HG03432 (cell line): ENCODE data around the gene GAS2.
"Not testable (repeated sequence)": the region's sequence is repeated elsewhere in the genome, so short reads cannot be mapped to it uniquely, and the experiment has no call there.

Experiments used
- ATAC-seq: cut with Tn5 transposase; IDR thresholded peaks from one replicate; pipeline ENCODE4 v1.9.1; 2021; ENCODE audit warnings: mild to moderate bottlenecking, moderate library complexity; ENCODE audit not compliant: unreplicated experiment

The GAS2 gene

DNA sequence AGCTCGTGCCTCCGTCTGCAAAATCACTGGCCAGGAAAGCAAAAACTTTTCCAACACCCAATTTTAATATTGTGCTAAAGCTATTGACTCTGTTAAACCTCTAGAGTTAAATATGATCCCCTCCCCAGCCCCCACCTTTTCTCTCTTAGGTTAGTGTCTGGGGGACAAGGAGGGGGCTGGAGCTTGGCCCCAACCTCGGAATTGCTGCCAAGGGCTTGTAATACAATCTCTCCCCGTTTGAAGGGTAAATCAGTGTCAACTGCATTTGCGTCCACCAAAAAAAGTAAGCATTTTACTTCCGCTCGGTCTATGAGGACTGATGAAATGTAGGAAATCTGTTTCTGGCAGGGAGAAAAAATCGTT, at the start of gene GAS2:
Gene GAS2 (plus strand): TSS at position 287 of the 363 bp plus-strand sequence. CDS start 8,259 bp downstream, outside the sequence.
- peak; percentile 17 for ATAC-seq

DNA sequence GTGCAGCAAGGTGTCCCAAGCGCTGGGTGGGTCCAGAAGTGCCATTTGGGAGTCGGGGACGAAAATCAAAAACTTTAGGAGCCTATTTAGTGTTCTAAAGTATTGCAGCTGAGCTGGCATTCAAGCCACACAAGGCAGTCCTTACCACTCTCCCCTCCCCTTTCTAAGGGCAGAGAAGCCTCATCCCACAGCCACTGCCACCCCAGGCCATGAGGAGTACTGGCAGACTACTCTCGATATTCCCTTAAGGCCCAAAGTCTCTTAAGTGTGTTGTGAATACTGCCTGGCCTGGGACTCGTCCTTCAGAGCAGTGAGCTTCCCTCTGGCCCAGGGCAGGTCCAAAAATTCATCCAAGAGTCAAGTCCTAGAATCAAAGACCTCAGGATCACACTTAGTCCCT, 48.5 kb upstream of the GAS2 start:
- ATAC-seq = no peak

DNA sequence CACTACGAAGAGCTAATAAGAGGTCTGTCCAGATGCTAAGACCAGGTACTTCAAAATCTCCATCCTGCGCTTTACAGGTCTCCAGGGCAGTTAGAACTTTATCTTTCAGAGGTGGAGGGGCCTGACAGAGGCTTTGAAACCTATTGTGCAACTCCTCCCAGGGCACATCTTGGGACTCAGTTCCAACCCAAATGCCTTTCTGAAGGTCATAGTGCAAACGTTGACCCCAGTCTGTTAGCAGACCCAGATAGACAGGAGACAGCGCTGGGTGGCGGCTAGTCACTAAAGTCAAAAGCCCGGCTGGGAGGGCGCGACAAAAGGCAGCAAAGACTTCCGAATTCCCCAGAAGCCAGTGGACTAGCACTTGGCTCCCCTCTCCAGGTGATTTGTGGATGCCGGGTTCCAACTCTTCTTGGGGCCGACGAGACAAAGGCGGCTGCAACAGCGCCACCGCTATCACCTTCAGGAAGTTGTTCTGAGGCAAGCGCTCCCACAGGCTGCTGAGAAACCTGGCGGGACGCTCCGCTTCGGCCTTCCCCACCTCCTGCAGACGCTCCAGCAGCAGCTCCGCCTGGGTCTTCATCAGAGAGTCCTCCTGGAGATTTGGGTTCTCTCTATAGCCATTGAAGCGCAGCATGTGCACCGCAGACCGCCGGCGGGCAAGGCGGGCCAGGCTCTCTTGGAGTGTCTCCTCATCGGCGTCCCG, 41.5 kb upstream of the GAS2 start:
- peak; percentile 64 for ATAC-seq

DNA sequence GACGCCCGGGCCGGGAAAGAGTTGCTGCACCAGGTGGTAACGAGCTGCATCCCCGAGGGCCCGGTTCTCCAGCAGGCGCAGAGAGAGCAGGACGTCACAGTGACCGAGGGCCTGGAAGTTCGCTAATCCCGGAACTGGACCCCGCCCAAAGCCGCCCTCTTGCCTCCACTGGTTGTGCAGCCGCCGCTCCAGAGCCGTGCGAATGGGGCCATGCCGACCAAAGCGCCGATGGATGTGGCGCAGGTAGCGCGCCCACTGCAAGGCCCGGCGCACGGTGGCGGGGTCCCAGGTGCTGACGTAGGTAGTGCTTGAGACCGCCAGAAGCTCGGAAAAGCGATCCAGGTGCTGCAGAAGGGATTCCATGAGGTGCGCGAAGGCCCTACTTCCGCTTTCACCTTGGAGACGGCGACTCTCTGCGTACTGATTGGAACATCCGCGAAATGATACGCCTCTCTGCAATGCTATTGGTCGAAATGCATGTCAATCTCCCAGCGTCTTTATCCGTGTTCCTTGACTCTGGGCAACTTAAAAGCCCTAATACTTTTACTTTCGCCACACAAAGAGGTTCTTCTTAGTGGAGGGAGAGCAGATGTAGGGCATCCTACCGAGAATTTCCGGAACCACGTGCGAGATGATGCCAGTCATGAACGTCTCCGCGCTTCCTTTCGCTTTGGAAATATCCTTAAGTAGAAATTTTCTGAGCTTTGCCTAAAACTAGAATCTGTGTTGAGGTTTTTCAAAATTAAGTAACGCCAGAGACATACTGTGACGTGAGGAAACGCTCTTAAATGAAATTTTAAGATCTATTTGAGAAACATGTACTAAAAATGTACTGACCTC, 40.7 kb upstream of the GAS2 start, which contains the start of gene FANCF:
Gene FANCF (minus strand): TSS at position 376 of the 840 bp plus-strand sequence. CDS start 13 bp downstream, at position 363.
- peak; percentile 97 for ATAC-seq

DNA sequence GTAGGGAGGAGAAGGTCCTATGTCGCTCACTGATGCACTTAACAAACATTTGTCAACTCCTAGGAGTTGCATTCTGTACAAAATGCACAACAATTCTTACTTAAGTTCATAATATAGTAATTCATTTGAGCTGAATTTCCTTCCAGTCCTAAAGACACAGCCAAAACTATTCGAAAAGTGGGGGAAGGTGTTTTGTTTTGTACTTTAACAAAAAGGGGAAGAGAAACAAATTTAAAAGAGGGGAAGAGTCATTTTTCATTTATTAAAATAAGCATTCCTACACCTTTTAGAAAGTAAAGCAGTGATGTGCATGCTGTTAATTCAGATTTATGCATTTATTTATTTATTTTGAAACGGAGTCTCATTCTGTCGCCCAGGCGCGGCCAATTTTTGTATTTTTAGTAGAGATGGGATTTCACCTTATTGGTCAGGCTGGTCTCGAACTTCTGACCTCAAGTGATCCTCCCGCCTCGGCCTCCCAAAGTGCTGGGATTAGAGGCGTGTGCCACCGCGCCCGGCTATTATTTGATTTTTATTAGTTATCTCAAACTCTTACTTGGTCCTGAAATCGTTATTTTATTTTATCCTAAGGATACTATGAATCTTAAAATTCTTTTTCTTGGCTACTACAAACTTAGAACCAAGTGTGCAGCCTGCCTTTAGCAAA, 39.7 kb upstream of the GAS2 start:
- ATAC-seq = no peak

DNA sequence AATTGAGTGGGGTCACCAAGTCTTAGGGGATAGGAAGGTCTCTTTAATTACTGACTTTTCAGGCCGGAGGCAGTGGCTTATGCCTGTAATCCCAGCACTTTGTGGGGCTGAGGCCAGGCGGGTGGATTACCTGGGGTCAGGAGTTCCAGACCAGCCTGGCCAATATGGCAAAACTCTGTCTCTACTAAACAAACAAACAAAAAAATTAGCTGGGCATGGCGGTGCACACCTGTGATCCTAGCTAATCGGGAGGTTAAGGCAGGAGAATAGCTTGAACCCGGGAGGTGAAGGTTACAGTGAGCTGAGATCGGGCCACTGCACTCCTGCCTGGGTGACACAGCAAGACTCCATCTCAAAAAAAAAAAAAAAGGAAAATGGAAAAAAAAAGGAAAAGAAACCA, 39.0 kb upstream of the GAS2 start:
- no peak for ATAC-seq

DNA sequence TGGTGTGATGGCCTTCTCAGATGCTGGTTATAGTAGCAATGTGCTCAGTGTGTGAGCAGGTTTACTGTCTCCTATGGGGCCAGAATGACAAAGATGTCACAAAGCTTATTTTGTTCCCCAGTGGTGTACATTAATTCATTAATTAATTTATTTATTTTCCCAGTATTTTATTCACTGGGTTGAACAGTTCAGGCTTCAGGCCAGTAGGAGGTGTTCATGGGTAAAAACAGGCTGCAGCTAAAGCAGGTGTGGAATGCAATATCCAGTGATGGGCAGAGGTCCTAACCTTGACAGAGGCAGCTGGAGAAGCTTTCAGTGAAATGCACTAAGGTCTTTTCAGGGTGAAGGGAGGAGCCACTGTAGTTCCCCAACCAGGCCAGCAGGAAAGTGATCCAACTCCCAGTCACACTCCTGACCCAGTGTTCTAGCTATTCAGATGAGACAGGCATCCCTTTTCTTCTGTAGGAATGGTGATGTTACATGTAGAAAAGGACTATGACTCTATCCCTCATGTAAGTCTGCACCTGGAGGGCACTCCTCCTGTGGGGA, 33.0 kb upstream of the GAS2 start:
- no peak for ATAC-seq

DNA sequence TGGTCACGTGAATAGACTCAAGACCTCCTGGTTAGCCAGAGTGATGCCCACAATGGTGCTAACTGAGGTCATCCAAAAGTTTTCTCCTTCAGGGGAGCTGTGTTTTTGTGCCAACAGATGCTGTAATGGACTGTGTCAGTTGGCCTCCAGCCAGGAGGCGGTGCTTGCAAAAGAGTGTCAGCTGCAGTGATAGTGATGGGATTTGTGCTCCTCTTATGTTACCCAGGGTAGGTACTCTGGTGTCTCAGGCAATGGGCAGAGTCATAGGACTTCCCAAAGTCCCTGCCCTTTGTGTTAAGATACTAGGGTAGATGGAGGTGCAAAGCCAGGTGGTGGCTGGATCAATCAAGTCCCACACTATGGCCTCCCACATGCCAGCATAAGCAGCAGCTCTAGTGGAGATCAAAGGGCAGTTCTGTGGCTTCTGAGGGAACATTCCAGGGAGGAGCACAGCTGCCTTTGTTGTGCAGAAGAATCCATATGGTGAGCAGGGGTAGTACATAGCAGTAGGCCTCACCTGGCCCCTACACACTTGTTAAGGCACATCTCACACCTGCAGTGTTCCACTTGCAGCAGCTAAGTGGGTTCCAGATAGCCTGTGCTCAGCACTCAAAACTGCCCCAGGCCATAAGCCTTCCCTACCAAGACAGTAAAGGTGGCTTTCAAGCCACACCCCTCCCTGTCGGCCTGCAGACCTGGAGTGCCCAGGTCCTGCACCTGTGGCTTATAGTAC, 31.3 kb upstream of the GAS2 start:
- no peak for ATAC-seq

DNA sequence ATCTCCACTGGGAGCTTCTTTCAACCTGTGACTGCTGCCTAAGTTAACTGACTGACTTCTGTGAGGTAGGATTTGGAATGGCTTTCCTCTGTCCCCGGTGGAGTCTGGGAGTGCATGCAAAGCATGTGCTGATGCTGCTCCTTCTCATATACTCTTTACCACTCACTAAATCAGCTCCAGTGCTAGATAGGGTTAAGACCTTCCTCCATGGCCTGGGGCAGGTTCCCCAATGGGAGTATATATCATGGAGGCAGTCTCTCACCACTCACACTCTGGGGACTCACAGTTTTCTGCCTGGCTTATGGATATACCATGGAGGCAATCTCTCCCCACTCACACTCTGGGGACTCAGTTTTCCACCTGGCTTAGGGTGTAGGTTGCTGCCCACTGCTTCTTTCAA, 30.7 kb upstream of the GAS2 start:
- ATAC-seq = no peak

DNA sequence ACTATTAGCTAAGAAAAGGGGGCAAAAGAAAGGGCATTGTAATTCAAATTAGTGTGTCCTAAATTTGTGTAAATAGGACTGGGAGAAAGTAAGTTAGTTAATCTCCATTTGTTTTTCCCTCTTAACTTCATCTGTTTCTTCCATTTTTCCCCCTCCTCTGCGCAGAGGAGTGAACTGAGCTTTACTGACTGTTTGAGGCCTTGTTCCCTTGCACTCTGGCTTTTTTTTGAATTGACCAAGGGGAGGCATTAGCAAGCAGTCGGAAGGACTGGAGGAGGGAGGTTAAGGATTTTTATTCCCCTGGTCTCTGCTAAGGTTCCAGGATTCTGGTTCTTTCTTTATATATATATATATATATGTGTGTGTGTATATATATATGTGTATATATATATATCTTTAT, 25.5 kb upstream of the GAS2 start:
- ATAC-seq = no peak

DNA sequence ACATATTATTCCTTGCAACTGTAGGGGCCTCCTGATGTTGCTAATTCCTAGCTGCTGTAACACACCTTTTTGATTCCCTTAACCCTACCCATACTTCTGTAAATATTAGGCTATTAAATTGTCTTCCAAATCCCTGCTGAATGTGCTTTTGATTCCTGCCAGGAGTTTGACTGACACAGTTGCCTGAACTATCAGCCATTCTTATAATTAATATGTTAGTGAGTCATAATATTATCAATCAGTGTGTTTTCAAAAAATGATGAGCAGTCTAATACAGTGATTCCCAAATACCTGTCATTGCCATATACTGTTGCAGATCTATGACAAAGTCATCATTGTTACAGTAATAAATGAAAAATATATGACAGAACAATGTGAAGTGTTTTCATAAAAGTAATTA, 24.9 kb upstream of the GAS2 start:
- ATAC-seq = no peak

DNA sequence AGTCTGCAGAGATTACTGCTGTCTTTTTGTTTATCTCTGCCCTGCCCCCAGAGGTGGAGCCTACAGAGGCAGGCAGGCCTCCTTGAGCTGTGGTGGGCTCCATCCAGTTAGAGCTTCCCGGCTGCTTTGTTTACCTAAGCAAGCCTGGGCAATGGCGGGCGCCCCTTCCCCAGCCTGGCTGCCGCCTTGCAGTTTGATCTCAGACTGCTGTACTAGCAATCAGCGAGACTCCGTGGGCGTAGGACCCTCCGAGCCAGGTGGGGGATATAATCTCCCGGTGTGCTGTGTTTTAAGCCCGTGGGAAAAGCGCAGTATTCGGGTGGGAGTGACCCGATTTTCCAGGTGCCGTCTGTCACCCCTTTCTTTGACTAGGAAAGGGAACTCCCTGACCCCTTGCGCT, 14.1 kb upstream of the GAS2 start:
- ATAC-seq = not testable (repeated sequence)

DNA sequence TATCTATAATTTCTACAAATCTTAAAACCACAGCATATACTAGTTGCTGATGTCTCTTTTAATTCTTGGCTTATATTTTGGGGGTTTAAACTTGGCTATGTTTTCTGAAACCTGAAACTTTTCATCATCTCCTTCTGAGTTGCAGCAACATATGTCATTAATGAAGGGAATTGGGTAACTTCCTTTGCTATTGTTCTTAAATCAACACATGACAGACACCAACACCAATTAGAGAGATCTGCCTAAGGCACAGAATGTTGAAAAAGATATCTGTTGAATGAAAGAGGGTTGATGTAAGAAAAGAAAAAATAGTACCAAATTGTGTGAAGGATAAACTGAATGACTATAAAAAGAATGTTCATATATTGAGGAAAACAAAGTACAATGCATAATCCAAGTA, 10.3 kb upstream of the GAS2 start:
- ATAC-seq = no peak

DNA sequence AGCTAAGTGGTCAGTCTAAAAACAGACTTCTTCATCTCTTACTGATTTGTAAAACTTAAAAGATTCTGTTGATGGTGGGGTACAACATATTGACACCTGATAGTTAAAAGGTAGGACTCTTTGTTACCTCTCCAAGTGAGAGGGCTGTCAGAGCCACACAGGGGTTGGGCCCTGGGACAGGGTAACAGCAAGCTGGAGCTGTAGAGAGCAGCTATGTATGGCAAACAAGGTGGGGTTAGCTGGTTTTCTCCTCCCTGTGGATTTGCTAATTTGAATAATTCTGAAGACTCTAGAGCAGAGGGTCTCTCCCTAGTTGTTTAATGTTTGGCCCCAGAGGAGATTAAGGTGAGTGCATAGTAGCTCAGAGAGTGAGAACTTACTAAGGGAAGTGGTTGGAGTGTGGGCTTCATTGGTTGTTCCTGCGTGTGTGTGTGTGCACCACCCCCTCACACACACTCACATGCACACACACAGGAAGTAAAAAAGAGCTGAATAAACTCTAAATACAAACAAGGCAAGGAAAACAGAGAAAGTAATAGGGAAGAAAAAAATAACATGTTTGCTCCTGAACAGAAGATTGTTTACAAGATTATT, 9.2 kb upstream of the GAS2 start:
- peak; percentile 98 for ATAC-seq

DNA sequence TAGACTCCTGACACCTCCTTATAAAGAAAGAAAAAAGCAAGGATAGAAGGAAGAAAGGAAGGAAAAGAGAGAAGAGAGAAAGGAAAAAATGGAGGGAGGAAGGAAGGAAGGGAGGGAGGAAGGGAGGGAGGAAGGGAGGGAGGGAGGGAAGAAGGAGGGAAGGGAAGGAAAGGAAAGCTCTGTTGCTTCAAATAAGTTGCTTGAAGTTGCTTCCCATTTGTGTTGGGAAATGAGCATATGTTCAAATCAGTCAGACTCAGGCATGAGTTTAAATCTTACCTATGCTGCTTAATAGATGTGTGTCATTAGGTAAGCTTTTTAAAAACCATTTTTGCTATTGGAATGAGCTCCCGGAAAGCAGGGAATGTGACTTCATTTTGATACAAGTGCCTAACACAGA, 6.6 kb upstream of the GAS2 start:
- ATAC-seq = no peak

DNA sequence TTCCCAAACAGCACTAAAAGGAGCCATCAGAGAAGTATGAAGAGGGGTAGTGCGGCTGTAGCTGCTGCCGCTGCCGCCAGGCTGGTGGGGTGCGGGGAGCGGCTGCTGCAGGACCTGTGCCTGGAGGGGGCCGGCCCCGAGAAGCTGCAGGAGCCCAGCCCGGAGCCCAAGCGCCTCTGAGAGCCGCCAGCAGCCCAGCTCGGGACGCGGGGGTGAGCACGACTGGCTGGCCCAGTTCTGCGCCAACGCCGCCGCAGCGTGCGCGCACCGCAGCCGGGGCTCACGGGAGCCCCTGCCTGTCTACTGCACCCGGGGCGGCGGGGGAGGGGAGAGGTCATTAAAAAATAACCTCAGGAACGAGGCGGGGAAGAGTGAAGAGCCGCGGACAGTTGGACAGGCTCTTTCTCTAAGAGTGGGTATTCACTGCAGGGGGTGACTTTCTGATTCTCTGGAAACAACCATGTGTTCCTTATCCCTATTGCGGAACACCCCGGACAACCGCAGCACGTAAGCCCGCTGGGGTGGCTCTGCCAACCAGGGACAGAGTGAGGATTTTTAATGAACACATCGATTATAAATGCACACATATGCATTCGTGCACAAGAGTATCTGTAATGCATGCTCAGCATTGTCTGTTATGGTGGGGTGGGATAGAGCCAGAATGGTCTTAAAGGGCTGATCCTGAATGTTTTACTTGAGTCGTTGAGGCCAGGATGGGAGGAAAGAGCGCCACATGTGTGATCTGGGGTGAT, 453 bp downstream of the GAS2 start:
- ATAC-seq = peak; percentile 64

DNA sequence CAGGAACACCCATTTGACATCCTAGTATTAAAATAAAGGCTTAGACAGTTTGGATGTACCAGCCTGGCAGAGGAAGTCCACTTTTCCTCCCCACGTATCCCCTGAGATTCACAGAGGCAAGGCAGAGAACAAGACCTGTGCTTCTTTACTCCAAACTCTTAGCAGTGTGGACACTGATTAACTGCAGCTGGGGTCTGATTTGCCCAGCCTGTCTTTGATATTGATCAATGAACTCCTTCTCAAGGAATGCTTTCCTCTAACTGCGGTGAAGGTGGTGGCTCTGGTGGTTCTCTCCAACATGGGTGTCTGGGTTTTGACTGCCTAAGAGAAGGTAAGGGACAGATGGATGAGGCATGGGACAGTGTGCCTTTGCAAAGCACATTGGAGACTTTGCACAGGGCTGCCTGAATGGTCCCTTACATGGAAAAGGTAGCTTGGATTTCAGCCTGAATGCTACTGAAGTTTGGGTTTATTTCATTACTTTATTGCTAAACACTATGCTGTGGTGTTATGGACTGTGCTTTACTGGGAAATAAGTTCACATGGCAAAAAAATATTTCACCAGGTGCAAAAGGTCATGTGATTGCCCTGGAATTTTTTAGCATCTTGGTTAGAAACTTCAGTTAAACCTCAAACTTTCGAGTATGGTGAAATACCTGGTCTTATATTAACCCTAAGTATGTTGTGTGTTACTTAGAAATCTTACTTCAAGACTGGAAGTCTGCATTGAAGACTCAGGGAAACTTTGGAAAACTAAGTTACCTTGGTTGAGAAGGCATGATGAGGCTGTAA, 1.8 kb downstream of the GAS2 start:
- ATAC-seq = peak; percentile 40

DNA sequence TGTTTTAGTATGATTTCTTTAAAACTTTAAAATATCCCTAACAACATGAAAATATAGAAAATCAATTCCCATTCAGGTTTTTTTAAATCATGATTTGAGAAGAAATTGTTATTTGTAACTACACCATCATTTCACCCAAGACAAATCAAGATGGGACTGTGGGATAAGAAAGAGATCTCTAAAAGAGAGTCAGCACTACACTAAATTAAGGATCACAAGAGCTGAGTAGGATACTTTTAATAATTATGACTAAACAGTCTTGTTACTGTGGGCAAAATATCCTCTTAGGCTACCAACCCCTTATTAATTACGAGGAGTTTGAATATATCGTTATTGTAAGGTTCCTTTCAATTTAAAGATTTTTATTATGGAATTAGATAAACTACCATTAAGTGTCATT, 3.0 kb downstream of the GAS2 start:
- no peak for ATAC-seq

DNA sequence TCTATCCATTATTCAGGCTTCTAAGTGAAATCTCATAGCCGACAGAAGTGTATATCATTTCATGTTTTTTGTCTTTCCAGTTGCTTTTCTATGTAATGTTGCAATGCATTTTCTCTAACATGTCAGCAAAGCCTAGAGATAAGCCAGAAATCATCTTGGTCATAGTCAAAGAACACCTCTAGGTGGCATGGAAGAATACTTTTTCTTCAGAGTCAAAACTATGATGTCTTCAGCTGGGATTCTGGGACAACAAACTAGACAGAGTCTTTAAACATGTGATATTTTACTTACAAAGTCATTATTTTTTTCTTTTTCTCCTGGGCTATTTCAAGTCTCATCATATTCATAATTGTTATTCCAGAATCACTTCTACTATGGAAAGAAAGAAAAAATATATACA, 4.4 kb downstream of the GAS2 start:
- peak; percentile 32 for ATAC-seq
